Natural killer cell (primary cell): Measurements from ENCODE around the gene NSD1. TPM values are rescaled to one million over a fixed set of nuclear protein-coding genes. Genes with fewer than 3 reads are reported as not detected.

Source experiments
- ATAC-seq, 3 donors: fragments of 150-1000 bp in 2 of 3; fragments of 200-7000 bp in 1 of 3; cut with Tn5 transposase; 1 replicate in 1 of 3; 2 replicates in 2 of 3; pipeline ENCODE4 v1.10.0; 2021; ENCODE audit warnings: mild to moderate bottlenecking in 2 of 3, moderate library complexity in 2 of 3
- DNase-seq, 2 donors: peaks; one replicate each; pipeline versions ENCODE4 v3.0.0 to v3.0.0-alpha.2; 2013 to 2021; ENCODE audit warnings: mixed read lengths in 1 of 2
- H3K27ac ChIP-seq: one replicate; pipeline ENCODE4 v1.5.1; 2013; ENCODE audit warnings: mild to moderate bottlenecking, low read length
- H3K27me3 ChIP-seq: one replicate; pipeline ENCODE4 v1.6.1; 2013; ENCODE audit warnings: low read length; ENCODE audit not compliant: control insufficient read depth, insufficient read depth
- H3K36me3 ChIP-seq: one replicate; pipeline ENCODE4 v1.6.1; 2013; ENCODE audit warnings: low read length; ENCODE audit not compliant: control insufficient read depth, insufficient read depth
- H3K4me1 ChIP-seq: one replicate; pipeline ENCODE4 v1.6.1; 2013; ENCODE audit warnings: low read length; ENCODE audit not compliant: control insufficient read depth, insufficient read depth
- H3K4me3 ChIP-seq: one replicate; pipeline ENCODE4 v1.5.1; 2013; ENCODE audit warnings: low read length
- H3K9me3 ChIP-seq: one replicate; pipeline ENCODE4 v1.6.1; 2013; ENCODE audit warnings: low read length; ENCODE audit not compliant: control insufficient read depth, insufficient read depth
- H3K27ac Mint-ChIP-seq, 2 donors: one replicate each; pipeline ENCODE4 v1.8.0; 2022; ENCODE audit warnings: mild to moderate bottlenecking in 2 of 2, mixed read lengths in 2 of 2, moderate library complexity in 1 of 2
- H3K27me3 Mint-ChIP-seq, 2 donors: one replicate each; pipeline ENCODE4 v1.8.0; 2022; ENCODE audit warnings: low read depth in 2 of 2, mixed read lengths in 2 of 2
- H3K36me3 Mint-ChIP-seq: one replicate; pipeline ENCODE4 v1.8.0; 2022; ENCODE audit warnings: mixed read lengths
- H3K4me1 Mint-ChIP-seq, 2 donors: one replicate each; pipeline ENCODE4 v1.8.0; 2022; ENCODE audit warnings: mixed read lengths in 2 of 2
- H3K4me3 Mint-ChIP-seq: one replicate; pipeline ENCODE4 v1.8.0; 2022; ENCODE audit warnings: mild to moderate bottlenecking, moderate library complexity, mixed read lengths
- H3K9me3 Mint-ChIP-seq, 2 donors: one replicate each; pipeline ENCODE4 v1.8.0; 2022; ENCODE audit warnings: mixed read lengths in 2 of 2
- CTCF ChIP-seq: fragments of 200-600 bp; IDR thresholded peaks from one replicate; pipeline ENCODE4 v1.8.0; 2022; ENCODE audit warnings: antibody characterized with exemption
- WGBS: methylation state at CpG from one replicate; pipeline ENCODE4 v1.1.7; 2013; ENCODE audit warnings: missing lambda C conversion rate; ENCODE audit not compliant: insufficient coverage; 5-methylcytosine and 5-hydroxymethylcytosine counted together
- intact Hi-C: fragments of 100-400 bp; cut with micrococcal nuclease; formaldehyde crosslinking; loops from one replicate; pipeline ENCODE4 v1.14.2; 2022
- total RNA-seq, 4 donors: library from RNA; stranded (reverse); fragments of 120-200 nt in 1 of 4; gene quantifications; one replicate each; pipeline versions ENCODE4 v1.2.3 to v1.2.4, GENCODE V29; 2013 to 2022

The NSD1 gene
- total RNA-seq, 3 donors from 2014 or later (not counting 1 experiment from before 2014, with no cell fraction given): 117 to 147 (median 143) TPM

- intact Hi-C loops: no loop called here
- Mint-ChIP-seq H3K27me3 (no peaks in the 10 kb centered on the region), H3K36me3 (no peaks in the 10 kb centered on the region), H3K4me3 (no peak overlapping the region), H3K4me1 (peaks cover 9 to 17% of the 10 kb centered on the region in 2 donors), H3K9me3 (no peaks in the 10 kb centered on the region), H3K27ac (no peak overlapping the region)
- Histone ChIP-seq H3K36me3 (peaks cover 36% of the 10 kb centered on the region), H3K27ac (no peak overlapping the region), H3K4me3 (no peak overlapping the region), H3K9me3 (no peaks in the 10 kb centered on the region), H3K27me3 (no peaks in the 10 kb centered on the region), H3K4me1 (no peaks in the 10 kb centered on the region)
- ATAC-seq (no peak), DNase-seq (no peak)
- 100% methylated on average over 2 of the region's 3 CpGs for WGBS
- no peak for TF ChIP-seq CTCF
Measured at GRCh38 chr5:177194268-177194667, 60.7 kb downstream of the NSD1 start.

GRCh38 chr5:177195307-177195952, 61.9 kb downstream of the NSD1 start:
- Mint-ChIP-seq H3K4me3 (no peak overlapping the region), H3K27me3 (no peaks in the 10 kb centered on the region), H3K4me1 (peaks cover 9 to 21% of the 10 kb centered on the region in 2 donors), H3K9me3 (no peaks in the 10 kb centered on the region), H3K27ac (peak overlapping the region; percentile 4 to 68), H3K36me3 (no peaks in the 10 kb centered on the region)
- H3K4me1 ChIP-seq: no peaks in the 10 kb centered on the region
- no peak overlapping the region for H3K4me3 ChIP-seq
- H3K9me3 ChIP-seq: no peaks in the 10 kb centered on the region
- DNase-seq (no peak), ATAC-seq (no peak)
- no peak for TF ChIP-seq CTCF
- WGBS: 96% methylated on average over 9 of the region's 9 CpGs
- H3K27ac ChIP-seq: no peak overlapping the region
- intact Hi-C loops: no loop called here
- H3K27me3 ChIP-seq: no peaks in the 10 kb centered on the region
- H3K36me3 ChIP-seq: peaks cover 39% of the 10 kb centered on the region

GRCh38 chr5:177198738-177199137, 65.2 kb downstream of the NSD1 start:
- no peak for TF ChIP-seq CTCF
- Histone ChIP-seq H3K4me3 (no peak overlapping the region), H3K4me1 (no peaks in the 10 kb centered on the region), H3K27ac (no peak overlapping the region), H3K36me3 (peaks cover 48% of the 10 kb centered on the region), H3K27me3 (no peaks in the 10 kb centered on the region), H3K9me3 (no peaks in the 10 kb centered on the region)
- no peak for DNase-seq
- ATAC-seq: no peak
- no peaks in the 10 kb centered on the region for H3K27me3 Mint-ChIP-seq
- intact Hi-C loops: no loop called here
- no peaks in the 10 kb centered on the region for H3K36me3 Mint-ChIP-seq
- no peaks in the 10 kb centered on the region for H3K9me3 Mint-ChIP-seq
- no peak overlapping the region for H3K4me3 Mint-ChIP-seq
- WGBS: 70% methylated on average over 2 of the region's 5 CpGs
- H3K27ac Mint-ChIP-seq: peak overlapping the region in 1 of 2 donors; percentile 39
- peaks cover 14 to 26% of the 10 kb centered on the region in 2 donors for H3K4me1 Mint-ChIP-seq

GRCh38 chr5:177204281-177204680, 70.7 kb downstream of the NSD1 start:
- Histone ChIP-seq H3K36me3 (peaks cover 47% of the 10 kb centered on the region), H3K27ac (no peak overlapping the region), H3K4me3 (no peak overlapping the region), H3K9me3 (no peaks in the 10 kb centered on the region), H3K27me3 (no peaks in the 10 kb centered on the region), H3K4me1 (no peaks in the 10 kb centered on the region)
- WGBS: 99% methylated on average over 9 of the region's 9 CpGs
- no peaks in the 10 kb centered on the region for H3K36me3 Mint-ChIP-seq
- TF ChIP-seq CTCF: no peak
- ATAC-seq (no peak), DNase-seq (no peak)
- no peaks in the 10 kb centered on the region for H3K9me3 Mint-ChIP-seq
- no peak overlapping the region for H3K4me3 Mint-ChIP-seq
- intact Hi-C loops: no loop called here
- peaks cover 10 to 13% of the 10 kb centered on the region in 2 donors for H3K4me1 Mint-ChIP-seq
- H3K27ac Mint-ChIP-seq: peak overlapping the region in 1 of 2 donors; percentile 72
- H3K27me3 Mint-ChIP-seq: no peaks in the 10 kb centered on the region
